Activated CD8-positive, alpha-beta memory T cell treated with anti-CD3 and anti-CD28 coated beads, Interleukin-2, amount 50 U/mL, for 4 hours (primary cell): ENCODE measurements around the gene ZSWIM4.
"Not testable (repeated sequence)": the region's sequence is repeated elsewhere in the genome, so short reads cannot be mapped to it uniquely, and the experiment has no call there.

Source experiments
- DNase-seq: peaks from one replicate; pipeline ENCODE4 v3.0.0-alpha.2; 2020

The ZSWIM4 gene

DNA sequence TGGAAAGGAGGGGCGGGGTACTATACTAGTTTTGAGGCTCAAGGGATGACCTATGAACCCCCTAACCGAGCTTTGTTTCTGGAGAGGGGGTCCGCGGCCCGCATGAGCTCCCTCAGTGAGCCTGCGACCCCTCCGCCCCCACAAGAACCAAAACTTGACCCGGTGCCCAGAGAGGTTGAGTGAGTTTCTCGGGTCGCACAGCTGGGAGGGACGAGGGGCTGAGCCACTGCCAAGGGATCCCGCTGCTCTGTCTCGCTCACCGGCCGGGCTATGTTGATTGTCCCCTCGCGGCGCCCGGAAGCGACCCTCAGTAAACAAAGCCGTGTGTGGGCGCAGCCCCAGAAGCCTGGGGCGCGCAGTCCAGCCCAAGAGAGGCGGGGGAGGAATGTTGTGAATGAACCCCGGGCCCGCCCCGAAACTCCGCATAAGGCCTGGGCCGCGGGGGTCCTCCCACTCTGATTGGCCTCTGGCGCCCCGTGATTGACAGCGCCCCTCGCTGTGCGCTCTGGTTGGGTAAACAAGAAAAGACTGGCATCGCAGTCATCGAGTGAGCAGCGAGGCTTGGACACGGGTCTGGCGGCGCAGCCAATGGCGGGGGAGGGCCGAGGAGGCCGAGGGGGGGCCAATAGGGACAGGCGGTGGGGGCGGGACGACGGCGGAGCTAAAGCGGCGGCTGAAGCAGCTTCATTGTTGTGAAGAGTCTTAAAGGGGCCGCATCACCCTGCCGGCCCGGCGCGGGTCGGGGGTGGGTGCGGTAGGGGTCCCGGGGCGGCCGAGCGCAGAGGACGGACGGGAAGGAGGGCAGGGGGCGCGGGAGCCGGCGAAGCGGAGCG lies at the start of gene ZSWIM4:
ZSWIM4 (plus strand) TSS at position 687 of the 833 bp plus-strand sequence. CDS start 206 bp downstream, outside the sequence.
- DNase-seq, result peak; percentile 91

GRCh38 chr19:13747098-13747453 lies 48.2 kb upstream of the ZSWIM4 start:
- DNase-seq, result no peak

- DNase-seq, result peak; percentile 25
These were observed 46.9 kb upstream of the ZSWIM4 start for GRCh38 chr19:13748169-13748828.

DNA sequence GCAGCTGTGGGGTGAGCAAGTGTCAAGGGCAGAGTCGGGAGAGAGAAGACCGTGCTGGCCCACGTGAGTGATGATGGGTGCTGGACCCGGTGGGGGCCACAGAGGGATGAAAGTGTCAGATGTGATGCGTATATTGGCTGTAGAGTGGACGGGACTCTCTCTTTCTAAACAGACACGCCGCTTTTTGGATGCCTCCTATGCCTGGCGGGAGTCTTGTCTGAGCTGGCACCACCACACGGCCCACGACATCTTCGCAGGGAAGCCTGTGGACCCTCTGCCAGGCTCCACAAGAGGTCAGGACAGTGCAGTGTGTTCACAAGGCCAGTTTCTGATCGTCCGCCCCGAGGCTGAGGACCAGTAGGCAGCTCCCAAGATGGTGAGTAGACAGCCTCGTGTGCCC lies 43.8 kb upstream of the ZSWIM4 start:
- no peak for DNase-seq

DNA sequence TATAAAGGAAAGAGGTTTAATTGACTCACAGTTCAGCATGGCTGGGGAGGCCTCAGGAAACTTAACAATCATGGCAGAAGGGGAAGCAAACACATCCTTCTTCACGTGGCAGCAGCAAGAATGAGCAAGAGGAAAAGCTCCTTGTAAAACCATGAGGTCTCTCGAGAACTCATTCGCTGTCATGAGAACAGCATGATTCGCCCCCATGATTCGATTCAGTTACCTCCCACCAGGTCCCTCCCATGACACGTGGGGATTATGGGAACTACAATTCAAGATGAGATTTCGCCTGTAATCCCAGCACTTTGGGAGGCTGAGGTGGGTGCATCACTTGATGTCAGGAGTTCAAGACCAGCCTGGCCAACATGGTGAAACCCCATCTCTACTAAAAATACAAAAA lies 41.6 kb upstream of the ZSWIM4 start:
- DNase-seq, result not testable (repeated sequence)

GRCh38 chr19:13756210-13756609 lies 39.0 kb upstream of the ZSWIM4 start:
- DNase-seq, result no peak

GRCh38 chr19:13757805-13758772 lies 37.2 kb upstream of the ZSWIM4 start:
- DNase-seq, result no peak

DNA sequence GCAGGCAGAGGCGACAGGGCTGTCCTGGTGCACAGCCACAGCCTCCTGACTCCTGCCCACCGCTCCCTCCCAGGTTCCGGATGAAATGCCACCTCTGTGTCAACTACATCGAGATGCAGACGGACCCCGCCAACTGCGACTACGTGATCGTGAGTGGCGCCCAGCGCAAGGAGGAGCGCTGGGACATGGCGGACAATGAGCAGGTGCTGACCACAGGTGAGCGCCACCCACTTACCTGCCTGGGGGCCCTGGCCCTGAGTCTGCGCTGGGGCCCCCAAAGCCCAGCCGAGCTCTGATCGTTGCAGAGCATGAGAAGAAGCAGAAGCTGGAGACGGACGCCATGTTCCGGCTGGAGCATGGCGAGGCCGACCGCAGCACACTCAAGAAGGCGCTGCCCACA lies 36.4 kb upstream of the ZSWIM4 start:
- DNase-seq, result no peak

DNA sequence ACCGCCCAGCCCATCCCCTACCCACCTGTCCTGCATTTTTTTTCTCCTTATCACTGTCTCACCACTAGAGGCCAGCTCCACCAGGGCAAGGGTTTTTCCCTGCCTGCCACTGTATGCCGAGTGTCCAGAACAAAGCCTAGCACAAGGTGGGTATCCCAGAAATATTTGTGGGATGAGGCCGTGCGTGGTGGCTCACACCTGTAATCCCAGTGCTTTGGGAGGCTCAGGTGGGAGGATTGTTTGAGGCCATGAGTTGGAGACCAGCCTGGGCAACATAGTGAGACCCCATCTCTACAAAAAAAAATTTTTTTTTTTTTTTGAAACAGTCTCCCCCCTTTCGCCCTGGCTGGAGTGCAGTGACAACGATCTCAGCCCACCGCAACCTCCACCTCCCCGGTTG lies 33.8 kb upstream of the ZSWIM4 start:
- DNase-seq, result no peak

GRCh38 chr19:13762635-13763235 lies 32.5 kb upstream of the ZSWIM4 start:
- DNase-seq, result no peak

GRCh38 chr19:13763265-13763664 lies 32.0 kb upstream of the ZSWIM4 start:
- DNase-seq, result no peak

DNA sequence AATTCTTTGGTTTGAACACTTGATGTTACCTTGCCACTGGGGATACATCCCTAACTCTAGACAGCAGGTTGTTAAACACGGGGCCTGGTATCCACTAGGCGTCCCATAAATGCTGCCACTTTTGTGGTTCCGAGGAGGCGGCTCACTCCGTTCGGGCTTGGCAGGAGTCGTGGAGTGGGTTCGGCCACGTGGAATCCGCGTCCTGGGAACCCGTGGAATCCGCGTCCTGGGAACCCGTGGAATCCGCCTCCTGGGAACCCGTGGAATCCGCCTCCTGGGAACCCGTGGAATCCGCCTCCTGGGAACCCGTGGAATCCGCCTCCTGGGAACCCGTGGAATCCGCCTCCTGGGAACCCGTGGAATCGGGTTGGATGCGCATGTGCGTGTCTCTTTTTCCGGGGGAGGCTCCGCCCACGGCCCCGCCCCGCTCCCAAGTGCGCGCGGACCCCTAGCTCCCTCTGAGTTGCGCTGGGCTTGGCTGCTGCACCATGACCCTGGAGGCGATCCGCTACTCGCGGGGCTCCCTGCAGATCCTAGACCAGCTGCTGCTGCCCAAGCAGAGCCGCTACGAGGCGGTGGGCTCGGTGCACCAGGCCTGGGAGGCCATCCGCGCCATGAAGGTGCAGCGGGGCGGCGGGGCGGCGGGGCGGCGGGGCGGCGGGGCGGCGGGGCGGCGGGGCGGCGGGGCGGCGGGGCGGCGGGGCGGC lies 31.0 kb upstream of the ZSWIM4 start, which contains the start of gene MRI1:
MRI1 (plus strand) TSS at position 422 of the 707 bp plus-strand sequence; CDS start at position 489, 67 bp downstream.
- peak; percentile 82 for DNase-seq

DNA sequence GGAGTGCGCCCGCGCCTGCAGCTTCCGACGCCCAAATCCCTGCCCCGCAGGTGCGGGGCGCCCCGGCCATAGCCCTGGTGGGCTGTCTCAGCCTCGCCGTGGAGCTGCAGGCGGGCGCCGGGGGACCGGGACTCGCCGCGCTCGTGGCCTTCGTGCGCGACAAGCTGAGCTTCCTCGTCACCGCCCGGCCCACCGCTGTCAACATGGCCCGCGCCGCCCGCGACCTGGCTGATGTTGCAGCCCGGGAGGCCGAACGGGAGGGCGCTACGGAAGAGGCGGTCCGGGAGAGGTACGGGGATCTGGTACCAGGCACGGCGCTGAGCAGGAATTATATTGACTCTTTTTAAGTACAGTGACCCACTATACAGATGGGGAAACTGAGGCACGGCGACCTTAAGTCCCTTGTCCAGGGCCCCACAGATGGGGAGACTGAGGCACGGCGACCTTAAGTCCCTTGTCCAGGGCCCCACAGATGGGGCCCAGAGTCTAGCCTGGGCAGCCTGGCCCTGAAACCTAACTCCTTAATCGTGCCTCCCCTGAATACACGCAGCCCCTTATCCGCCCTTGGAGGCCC lies 30.3 kb upstream of the ZSWIM4 start:
- DNase-seq, result peak; percentile 55

DNA sequence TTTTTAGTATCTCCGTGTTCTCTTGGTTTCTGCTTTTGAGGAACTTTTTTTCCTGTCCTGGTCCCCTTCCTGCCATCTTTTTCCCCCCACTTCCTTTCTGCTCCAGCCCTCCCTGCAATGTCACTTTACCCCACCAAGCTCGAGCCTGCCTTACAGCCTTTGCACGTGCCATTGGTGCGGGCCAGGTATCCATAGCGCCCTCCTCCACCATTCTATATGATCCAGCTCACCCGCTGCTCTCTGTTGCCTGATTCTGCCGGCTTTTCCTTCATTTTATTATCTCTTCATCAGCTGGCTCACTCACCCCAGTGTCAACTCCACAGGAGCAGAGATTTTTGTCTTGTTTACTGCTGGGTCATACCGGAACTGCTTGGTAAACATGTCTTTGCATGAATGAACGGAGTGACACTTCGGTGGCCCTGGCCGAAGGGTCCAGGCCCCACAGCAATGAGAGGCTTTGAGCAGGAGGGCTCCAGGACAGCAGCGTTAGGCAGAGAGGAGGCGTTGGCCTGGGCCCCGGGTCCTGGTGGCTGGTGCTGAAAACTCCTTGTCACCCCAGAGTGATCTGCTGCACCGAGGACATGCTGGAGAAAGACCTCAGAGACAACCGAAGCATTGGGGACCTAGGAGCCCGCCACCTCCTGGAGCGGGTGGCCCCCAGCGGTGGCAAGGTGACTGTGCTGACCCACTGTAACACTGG lies 29.7 kb upstream of the ZSWIM4 start:
- DNase-seq, result no peak

GRCh38 chr19:13766095-13766481 lies 29.2 kb upstream of the ZSWIM4 start:
- DNase-seq, result no peak

DNA sequence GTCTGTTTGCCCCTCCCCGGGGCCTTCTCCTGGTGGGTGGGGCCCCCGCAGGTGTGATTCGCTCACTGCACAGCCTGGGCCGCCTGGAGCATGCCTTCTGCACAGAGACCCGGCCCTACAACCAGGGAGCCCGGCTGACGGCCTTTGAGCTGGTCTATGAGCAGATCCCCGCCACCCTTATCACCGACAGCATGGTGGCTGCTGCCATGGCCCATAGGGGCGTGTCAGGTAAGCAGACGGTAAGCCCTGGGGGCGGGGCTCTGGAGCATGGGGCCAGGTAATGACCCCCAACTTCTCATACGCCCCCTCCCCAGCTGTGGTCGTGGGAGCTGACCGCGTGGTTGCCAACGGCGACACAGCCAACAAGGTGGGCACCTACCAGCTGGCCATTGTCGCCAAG lies 26.7 kb upstream of the ZSWIM4 start:
- DNase-seq, result no peak

GRCh38 chr19:13770013-13770635 lies 25.1 kb upstream of the ZSWIM4 start:
- no peak for DNase-seq

DNA sequence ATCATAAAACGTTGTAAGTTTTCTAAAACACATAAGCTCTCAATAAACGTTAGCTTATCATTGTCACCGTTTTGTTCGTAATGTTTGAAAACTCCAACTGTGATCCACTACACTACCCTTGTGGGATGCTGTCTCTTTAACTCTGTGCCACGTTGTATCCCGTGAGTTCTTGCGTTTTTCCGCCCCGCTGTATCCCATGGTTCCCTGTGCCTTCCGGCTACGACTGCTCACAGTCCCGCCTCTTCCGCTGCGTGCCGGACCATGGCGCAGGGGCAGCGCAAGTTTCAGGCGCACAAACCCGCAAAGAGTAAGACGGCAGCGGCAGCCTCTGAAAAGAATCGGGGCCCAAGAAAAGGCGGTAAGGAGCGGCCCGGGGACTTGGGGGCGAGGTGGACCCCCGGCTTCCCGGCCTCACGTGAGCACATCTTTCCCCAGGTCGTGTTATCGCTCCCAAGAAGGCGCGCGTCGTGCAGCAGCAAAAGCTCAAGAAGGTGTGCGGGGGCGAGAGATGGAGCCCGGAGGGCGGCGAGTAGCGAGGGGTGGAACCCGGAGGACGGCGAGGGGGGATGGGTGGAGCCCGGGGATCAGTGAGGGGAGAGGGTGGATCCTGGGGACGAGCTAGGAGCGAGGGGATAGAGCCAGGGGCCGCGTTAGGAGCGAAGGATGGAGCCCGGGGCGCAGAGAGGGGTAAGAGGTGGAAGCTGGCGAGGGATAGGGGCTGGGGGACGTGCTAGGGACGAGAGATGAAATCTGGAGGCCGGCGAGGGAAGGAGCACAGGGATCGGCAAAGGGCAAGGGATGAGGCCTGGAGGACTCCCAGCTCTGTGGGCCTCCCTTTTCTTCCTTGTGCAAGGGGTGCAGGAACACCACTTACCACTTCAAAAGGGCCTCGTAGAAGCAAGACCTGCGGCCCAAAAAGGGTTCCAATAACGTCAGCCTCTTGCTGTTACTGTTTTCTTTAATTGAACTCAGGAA lies 20.7 kb upstream of the ZSWIM4 start, which contains the start of gene C19orf53:
C19orf53 (plus strand) TSS at position 240 of the 975 bp plus-strand sequence; CDS start at position 262, 22 bp downstream.
- peak; percentile 81 for DNase-seq

- no peak for DNase-seq
These were observed 16.8 kb upstream of the ZSWIM4 start for GRCh38 chr19:13778398-13778797.
